ENCODE measurements around the gene CDKN2AIPNL.

CDKN2AIPNL gene

DNA sequence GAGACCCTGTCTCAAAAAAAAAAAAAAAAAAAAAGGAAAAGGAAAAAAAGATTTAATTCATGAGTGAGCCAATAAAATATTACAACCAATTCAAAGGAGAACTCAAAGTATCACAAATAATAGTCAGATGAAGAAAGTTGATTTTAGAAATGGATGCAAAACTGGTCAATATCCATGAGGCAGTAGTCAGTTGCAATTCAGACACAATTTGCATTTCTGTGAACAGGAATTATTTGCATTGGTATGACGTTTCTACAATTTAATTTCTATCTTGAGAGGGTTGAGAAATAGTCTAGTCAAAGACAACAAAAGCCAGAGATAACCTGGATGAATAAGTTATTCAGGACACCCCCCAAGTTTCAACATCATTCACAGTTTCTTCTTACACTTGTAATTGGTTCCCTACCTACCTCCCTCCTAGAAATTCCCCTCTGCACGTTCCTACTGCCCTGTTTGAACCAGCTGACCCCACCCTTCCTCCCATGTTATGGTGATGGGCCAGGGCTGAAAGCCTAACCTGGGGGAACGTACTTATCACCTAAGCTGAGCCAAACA lies 28.6 kb upstream of the CDKN2AIPNL start:
- no peak for TF ChIP-seq Cebpa-rat (IDR thresholded peaks at IDR 0.05)
- Histone ChIP-seq H3K9ac (no peak overlapping the region), H3K9me3 (replicated peaks in 1 of 11) (peaks cover 0 to 5% (median 0%) of the 10 kb centered on the region in 11 experiments; a peak in 3 of 22 replicates), H3K27me3 (no peaks in the 10 kb centered on the region), H3K4me3 (no peak overlapping the region), H3K36me3 (no peaks in the 10 kb centered on the region), H3K27ac (no peak overlapping the region), H3K4me1 (peaks cover 19 to 33% (median 29%) of the 10 kb centered on the region in 10 experiments), H4K20me1 (no peaks in the 10 kb centered on the region), H3K4me2 (no peak overlapping the region)

DNA sequence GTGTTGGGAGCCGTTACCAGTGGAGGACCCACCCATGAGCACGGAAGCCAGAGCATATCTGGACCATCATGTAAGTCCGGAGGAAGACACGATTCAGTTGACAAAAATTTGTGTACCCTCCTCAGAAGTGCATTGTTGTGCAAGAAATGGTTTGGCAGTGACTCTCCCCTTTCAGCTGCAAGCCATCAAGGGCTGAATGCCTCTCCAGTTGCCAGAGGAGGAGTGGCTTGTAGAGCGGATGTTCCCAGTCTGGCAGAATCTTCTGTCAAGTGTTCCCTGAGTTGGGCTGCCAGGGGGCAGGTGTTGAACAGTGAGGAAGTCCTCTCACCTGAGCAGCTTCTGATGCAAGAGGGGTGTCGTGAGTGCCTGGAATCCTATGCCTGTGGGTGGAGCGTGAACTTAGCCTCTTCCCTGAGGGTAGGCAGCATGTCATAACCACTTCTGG lies 27.6 kb upstream of the CDKN2AIPNL start:
- H3K27me3 ChIP-seq = no peaks in the 10 kb centered on the region
- H3K4me3 ChIP-seq = no peak overlapping the region
- no peak for TF ChIP-seq Cebpa-rat (IDR thresholded peaks at IDR 0.05)
- H3K27ac ChIP-seq = no peak overlapping the region
- H3K9ac ChIP-seq = no peak overlapping the region
- peaks cover 18 to 26% (median 23%) of the 10 kb centered on the region in 10 experiments for H3K4me1 ChIP-seq
- H3K36me3 ChIP-seq = no peaks in the 10 kb centered on the region
- no peaks in the 10 kb centered on the region for H4K20me1 ChIP-seq
- no peak overlapping the region for H3K4me2 ChIP-seq
- H3K9me3 ChIP-seq (replicated peaks in 1 of 11) = no peaks in the 10 kb centered on the region

GRCh38 chr5:134438721-134439123 lies 27.0 kb upstream of the CDKN2AIPNL start:
- no peak for TF ChIP-seq Cebpa-rat (IDR thresholded peaks at IDR 0.05)
- Histone ChIP-seq H3K4me2 (no peak overlapping the region), H3K27me3 (no peaks in the 10 kb centered on the region), H3K4me3 (no peak overlapping the region), H3K9ac (no peak overlapping the region), H3K9me3 (replicated peaks in 1 of 11) (no peaks in the 10 kb centered on the region), H3K27ac (no peak overlapping the region), H3K4me1 (peaks cover 18 to 26% (median 23%) of the 10 kb centered on the region in 10 experiments), H3K36me3 (no peaks in the 10 kb centered on the region), H4K20me1 (no peaks in the 10 kb centered on the region)

DNA sequence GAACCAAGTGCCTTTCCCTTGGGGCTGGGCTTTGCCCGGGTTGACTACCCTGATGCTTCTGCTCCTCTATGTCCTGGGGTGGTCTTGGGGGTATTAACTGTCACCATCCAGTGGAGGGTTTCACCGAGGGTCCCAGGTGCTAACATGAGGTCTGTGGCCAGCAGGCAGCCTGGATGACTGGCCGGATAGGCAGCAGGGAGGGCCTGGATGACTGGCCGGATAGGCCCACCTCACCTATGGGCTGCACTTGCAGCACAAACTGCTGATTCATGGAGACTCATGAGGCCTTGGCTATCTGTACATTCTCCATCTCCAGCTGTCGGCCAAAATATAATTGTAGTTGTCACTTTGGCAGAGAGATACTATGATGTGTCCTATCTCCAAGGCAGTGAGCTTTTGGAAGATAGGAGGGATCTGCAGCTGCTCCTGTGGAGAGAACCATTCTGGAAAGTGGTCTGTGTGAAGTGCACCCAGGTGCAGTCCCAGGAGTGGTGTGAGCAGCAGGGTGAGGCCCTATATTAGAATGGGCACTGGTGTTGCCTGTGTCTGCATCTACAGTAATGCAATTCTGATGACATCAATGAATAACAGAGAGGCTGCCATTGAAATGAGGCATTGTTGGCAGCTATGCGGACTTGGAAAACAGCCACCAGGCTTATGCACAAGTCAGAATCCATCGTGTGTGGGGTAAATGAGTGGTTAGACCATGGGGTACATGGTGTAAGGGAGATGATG lies 26.3 kb upstream of the CDKN2AIPNL start:
- no peak for TF ChIP-seq Cebpa-rat (IDR thresholded peaks at IDR 0.05)
- Histone ChIP-seq H3K9me3 (replicated peaks in 1 of 11) (no peaks in the 10 kb centered on the region), H4K20me1 (no peaks in the 10 kb centered on the region), H3K4me1 (peaks cover 18 to 27% (median 23%) of the 10 kb centered on the region in 10 experiments), H3K4me3 (no peak overlapping the region), H3K36me3 (no peaks in the 10 kb centered on the region), H3K27ac (peak overlapping the region in 5 of 11 experiments; percentile 21 to 73 (median 63); a peak in 6 of 22 replicates), H3K4me2 (peak overlapping the region; percentile 64 to 90 (median 80); a peak in 20 of 22 replicates), H3K27me3 (no peaks in the 10 kb centered on the region), H3K9ac (no peak overlapping the region)

- Histone ChIP-seq H3K4me2 (peak overlapping the region; percentile 64 to 90 (median 80)), H3K27me3 (no peaks in the 10 kb centered on the region), H4K20me1 (no peaks in the 10 kb centered on the region), H3K36me3 (no peaks in the 10 kb centered on the region), H3K9ac (peak overlapping the region in 5 of 11 experiments; percentile 32 to 58 (median 43); a peak in 6 of 22 replicates), H3K4me1 (peaks cover 18 to 33% (median 24%) of the 10 kb centered on the region in 10 experiments), H3K4me3 (no peak overlapping the region), H3K9me3 (replicated peaks in 1 of 11) (no peaks in the 10 kb centered on the region), H3K27ac (peak overlapping the region in 8 of 11 experiments; percentile 21 to 73 (median 52); a peak in 13 of 22 replicates)
- TF ChIP-seq Cebpa-rat (IDR thresholded peaks at IDR 0.05) = no peak
These were observed 25.7 kb upstream of the CDKN2AIPNL start for GRCh38 chr5:134437340-134437846.

GRCh38 chr5:134436523-134437339 lies 25.1 kb upstream of the CDKN2AIPNL start:
- H3K4me2 ChIP-seq = peak overlapping the region; percentile 64 to 90 (median 80)
- no peaks in the 10 kb centered on the region for H4K20me1 ChIP-seq
- no peaks in the 10 kb centered on the region for H3K36me3 ChIP-seq
- H3K27ac ChIP-seq = peak overlapping the region in 9 of 11 experiments; percentile 21 to 73 (median 52); a peak in 18 of 22 replicates
- no peak for TF ChIP-seq Cebpa-rat (IDR thresholded peaks at IDR 0.05)
- H3K4me1 ChIP-seq = peaks cover 18 to 33% (median 24%) of the 10 kb centered on the region in 10 experiments
- H3K9me3 ChIP-seq (replicated peaks in 1 of 11) = no peaks in the 10 kb centered on the region
- H3K4me3 ChIP-seq = peak overlapping the region in 3 of 10 experiments; percentile 2 to 53 (median 3); a peak in 5 of 20 replicates
- H3K9ac ChIP-seq = peak overlapping the region in 9 of 11 experiments; percentile 4 to 58 (median 32); a peak in 14 of 22 replicates
- H3K27me3 ChIP-seq = no peaks in the 10 kb centered on the region

- Histone ChIP-seq H3K9me3 (replicated peaks in 1 of 11) (no peaks in the 10 kb centered on the region), H3K4me1 (peaks cover 18 to 33% (median 24%) of the 10 kb centered on the region in 10 experiments), H3K27ac (no peak overlapping the region), H3K4me3 (no peak overlapping the region), H4K20me1 (no peaks in the 10 kb centered on the region), H3K27me3 (no peaks in the 10 kb centered on the region), H3K36me3 (no peaks in the 10 kb centered on the region), H3K4me2 (no peak overlapping the region), H3K9ac (no peak overlapping the region)
- TF ChIP-seq Cebpa-rat (IDR thresholded peaks at IDR 0.05) = no peak
These were observed 23.9 kb upstream of the CDKN2AIPNL start for GRCh38 chr5:134435560-134435959.

DNA sequence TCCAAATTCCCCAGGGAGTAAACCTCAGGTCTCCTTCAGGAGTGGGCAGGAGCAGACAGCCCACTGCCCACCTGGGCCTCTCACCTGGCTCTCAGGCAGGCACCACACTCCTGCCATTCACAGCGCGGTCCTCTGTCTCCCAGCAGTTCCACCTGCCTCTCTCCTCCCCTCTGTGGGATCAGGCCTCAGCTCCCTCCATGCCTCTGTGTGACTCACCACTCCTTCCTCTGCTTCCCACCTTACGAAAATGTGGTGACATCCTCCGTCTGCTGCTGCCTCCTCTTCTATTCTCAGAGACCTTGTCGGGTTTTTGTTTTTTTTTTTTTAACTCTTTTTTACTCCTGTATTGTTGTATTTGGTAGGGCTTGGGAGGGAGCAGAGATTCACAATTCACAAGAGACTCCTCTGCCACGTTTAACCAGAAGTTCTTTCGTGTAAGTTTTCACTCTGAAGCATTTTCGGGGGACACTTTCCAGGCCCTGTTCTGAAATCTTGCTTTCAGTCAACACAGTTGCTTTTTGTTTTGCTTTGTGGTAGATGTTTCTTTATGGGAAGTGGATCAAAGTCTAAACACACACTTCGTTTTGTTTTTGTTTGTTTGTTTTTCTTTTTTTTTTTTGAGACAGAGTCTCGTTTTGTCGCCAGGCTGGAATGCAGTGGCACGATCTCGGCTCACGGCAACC lies 21.1 kb upstream of the CDKN2AIPNL start:
- TF ChIP-seq Cebpa-rat (IDR thresholded peaks at IDR 0.05) = no peak
- Histone ChIP-seq H3K36me3 (no peaks in the 10 kb centered on the region), H3K27ac (no peak overlapping the region), H3K9ac (no peak overlapping the region; a peak in 1 of 22 replicates), H4K20me1 (no peaks in the 10 kb centered on the region), H3K4me1 (peaks cover 16 to 32% (median 21%) of the 10 kb centered on the region in 10 experiments), H3K27me3 (no peaks in the 10 kb centered on the region), H3K4me2 (peak overlapping the region in 4 of 11 experiments; percentile 12 to 37 (median 24); a peak in 3 of 22 replicates), H3K4me3 (no peak overlapping the region), H3K9me3 (replicated peaks in 1 of 11) (no peaks in the 10 kb centered on the region)
